Natural killer cell (primary cell): Measurements from ENCODE around the gene FKBP8. TPM values are rescaled to one million over a fixed set of nuclear protein-coding genes. Genes with fewer than 3 reads are reported as not detected.

Source experiments
- ATAC-seq, 3 donors: fragments of 150-1000 bp in 2 of 3; fragments of 200-7000 bp in 1 of 3; cut with Tn5 transposase; 1 replicate in 1 of 3; 2 replicates in 2 of 3; pipeline ENCODE4 v1.10.0; 2021; ENCODE audit warnings: mild to moderate bottlenecking in 2 of 3, moderate library complexity in 2 of 3
- DNase-seq, 2 donors: peaks; one replicate each; pipeline versions ENCODE4 v3.0.0 to v3.0.0-alpha.2; 2013 to 2021; ENCODE audit warnings: mixed read lengths in 1 of 2
- H3K27ac ChIP-seq: one replicate; pipeline ENCODE4 v1.5.1; 2013; ENCODE audit warnings: mild to moderate bottlenecking, low read length
- H3K27me3 ChIP-seq: one replicate; pipeline ENCODE4 v1.6.1; 2013; ENCODE audit warnings: low read length; ENCODE audit not compliant: control insufficient read depth, insufficient read depth
- H3K36me3 ChIP-seq: one replicate; pipeline ENCODE4 v1.6.1; 2013; ENCODE audit warnings: low read length; ENCODE audit not compliant: control insufficient read depth, insufficient read depth
- H3K4me1 ChIP-seq: one replicate; pipeline ENCODE4 v1.6.1; 2013; ENCODE audit warnings: low read length; ENCODE audit not compliant: control insufficient read depth, insufficient read depth
- H3K4me3 ChIP-seq: one replicate; pipeline ENCODE4 v1.5.1; 2013; ENCODE audit warnings: low read length
- H3K9me3 ChIP-seq: one replicate; pipeline ENCODE4 v1.6.1; 2013; ENCODE audit warnings: low read length; ENCODE audit not compliant: control insufficient read depth, insufficient read depth
- H3K27ac Mint-ChIP-seq, 2 donors: one replicate each; pipeline ENCODE4 v1.8.0; 2022; ENCODE audit warnings: mild to moderate bottlenecking in 2 of 2, mixed read lengths in 2 of 2, moderate library complexity in 1 of 2
- H3K27me3 Mint-ChIP-seq, 2 donors: one replicate each; pipeline ENCODE4 v1.8.0; 2022; ENCODE audit warnings: low read depth in 2 of 2, mixed read lengths in 2 of 2
- H3K36me3 Mint-ChIP-seq: one replicate; pipeline ENCODE4 v1.8.0; 2022; ENCODE audit warnings: mixed read lengths
- H3K4me1 Mint-ChIP-seq, 2 donors: one replicate each; pipeline ENCODE4 v1.8.0; 2022; ENCODE audit warnings: mixed read lengths in 2 of 2
- H3K4me3 Mint-ChIP-seq: one replicate; pipeline ENCODE4 v1.8.0; 2022; ENCODE audit warnings: mild to moderate bottlenecking, moderate library complexity, mixed read lengths
- H3K9me3 Mint-ChIP-seq, 2 donors: one replicate each; pipeline ENCODE4 v1.8.0; 2022; ENCODE audit warnings: mixed read lengths in 2 of 2
- CTCF ChIP-seq: fragments of 200-600 bp; IDR thresholded peaks from one replicate; pipeline ENCODE4 v1.8.0; 2022; ENCODE audit warnings: antibody characterized with exemption
- WGBS: methylation state at CpG from one replicate; pipeline ENCODE4 v1.1.7; 2013; ENCODE audit warnings: missing lambda C conversion rate; ENCODE audit not compliant: insufficient coverage; 5-methylcytosine and 5-hydroxymethylcytosine counted together
- intact Hi-C: fragments of 100-400 bp; cut with micrococcal nuclease; formaldehyde crosslinking; loops from one replicate; pipeline ENCODE4 v1.14.2; 2022
- total RNA-seq, 4 donors: library from RNA; stranded (reverse); fragments of 120-200 nt in 1 of 4; gene quantifications; one replicate each; pipeline versions ENCODE4 v1.2.3 to v1.2.4, GENCODE V29; 2013 to 2022

The FKBP8 gene
- total RNA-seq, 3 donors from 2014 or later (not counting 1 experiment from before 2014, with no cell fraction given) = 149 to 179 (median 162) TPM

GRCh38 chr19:18500376-18500775 is 43.0 kb downstream of the FKBP8 start:
- intact Hi-C loops = no loop called here
- ATAC-seq (no peak), DNase-seq (no peak)
- H3K9me3 Mint-ChIP-seq = no peaks in the 10 kb centered on the region
- TF ChIP-seq CTCF = no peak
- peaks cover 80 to 84% of the 10 kb centered on the region in 2 donors for H3K4me1 Mint-ChIP-seq
- no peaks in the 10 kb centered on the region for H3K36me3 Mint-ChIP-seq
- no peaks in the 10 kb centered on the region for H3K27me3 Mint-ChIP-seq
- peaks cover 99% of the 10 kb centered on the region for H3K4me1 ChIP-seq
- H3K4me3 ChIP-seq = no peak overlapping the region
- H3K36me3 ChIP-seq = no peaks in the 10 kb centered on the region
- peak overlapping the region; percentile 65 for H3K27ac ChIP-seq
- no peak overlapping the region for H3K4me3 Mint-ChIP-seq
- H3K27me3 ChIP-seq = no peaks in the 10 kb centered on the region
- H3K27ac Mint-ChIP-seq = peak overlapping the region; percentile 56 to 93
- WGBS = 87% methylated on average over 7 of the region's 7 CpGs
- H3K9me3 ChIP-seq = no peaks in the 10 kb centered on the region

GRCh38 chr19:18499055-18499775 is 44.2 kb downstream of the FKBP8 start:
- no peak for ATAC-seq
- no peaks in the 10 kb centered on the region for H3K27me3 Mint-ChIP-seq
- no peaks in the 10 kb centered on the region for H3K9me3 Mint-ChIP-seq
- H3K4me1 Mint-ChIP-seq = peaks cover 77 to 82% of the 10 kb centered on the region in 2 donors
- no peak for DNase-seq
- H3K36me3 Mint-ChIP-seq = no peaks in the 10 kb centered on the region
- intact Hi-C loops = no loop called here
- Histone ChIP-seq H3K9me3 (no peaks in the 10 kb centered on the region), H3K4me3 (no peak overlapping the region), H3K36me3 (no peaks in the 10 kb centered on the region), H3K27ac (peak overlapping the region; percentile 29), H3K27me3 (no peaks in the 10 kb centered on the region), H3K4me1 (peaks cover 99% of the 10 kb centered on the region)
- H3K27ac Mint-ChIP-seq = peak overlapping the region; percentile 77 to 93
- WGBS = 83% methylated on average over 7 of the region's 7 CpGs
- peak overlapping the region; percentile 31 for H3K4me3 Mint-ChIP-seq
- no peak for TF ChIP-seq CTCF

- H3K4me1 Mint-ChIP-seq = peaks cover 69 to 71% of the 10 kb centered on the region in 2 donors
- Histone ChIP-seq H3K4me1 (peaks cover 99% of the 10 kb centered on the region), H3K27me3 (no peaks in the 10 kb centered on the region), H3K27ac (peak overlapping the region; percentile 93), H3K4me3 (no peak overlapping the region), H3K36me3 (no peaks in the 10 kb centered on the region), H3K9me3 (no peaks in the 10 kb centered on the region)
- intact Hi-C loops = loop anchor here (1.0 to 2.0 kb wide), 2 partner anchors 18 to 25 kb away; partner anchors contain the start of gene ELL
- no peaks in the 10 kb centered on the region for H3K9me3 Mint-ChIP-seq
- no peaks in the 10 kb centered on the region for H3K36me3 Mint-ChIP-seq
- ATAC-seq (no peak), DNase-seq (no peak)
- TF ChIP-seq CTCF = no peak
- no peaks in the 10 kb centered on the region for H3K27me3 Mint-ChIP-seq
- H3K4me3 Mint-ChIP-seq = peak overlapping the region; percentile 80
- H3K27ac Mint-ChIP-seq = peak overlapping the region; percentile 92 to 93
- 81% methylated on average over 4 of the region's 4 CpGs for WGBS
Observed at GRCh38 chr19:18496980-18497256, 46.5 kb downstream of the FKBP8 start.
